NCI-H128 (cell line): ENCODE results near the gene ICAM4.
"Not testable (repeated sequence)": the region's sequence is repeated elsewhere in the genome, so short reads cannot be mapped to it uniquely, and the experiment has no call there.

ENCODE experiments used
- DNase-seq: peaks from one replicate; lab custom pipeline; 2025; ENCODE audit not compliant: unreplicated experiment; lab: John Stamatoyannopoulos, UW

ICAM4 gene, protein sequence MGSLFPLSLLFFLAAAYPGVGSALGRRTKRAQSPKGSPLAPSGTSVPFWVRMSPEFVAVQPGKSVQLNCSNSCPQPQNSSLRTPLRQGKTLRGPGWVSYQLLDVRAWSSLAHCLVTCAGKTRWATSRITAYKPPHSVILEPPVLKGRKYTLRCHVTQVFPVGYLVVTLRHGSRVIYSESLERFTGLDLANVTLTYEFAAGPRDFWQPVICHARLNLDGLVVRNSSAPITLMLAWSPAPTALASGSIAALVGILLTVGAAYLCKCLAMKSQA

DNA sequence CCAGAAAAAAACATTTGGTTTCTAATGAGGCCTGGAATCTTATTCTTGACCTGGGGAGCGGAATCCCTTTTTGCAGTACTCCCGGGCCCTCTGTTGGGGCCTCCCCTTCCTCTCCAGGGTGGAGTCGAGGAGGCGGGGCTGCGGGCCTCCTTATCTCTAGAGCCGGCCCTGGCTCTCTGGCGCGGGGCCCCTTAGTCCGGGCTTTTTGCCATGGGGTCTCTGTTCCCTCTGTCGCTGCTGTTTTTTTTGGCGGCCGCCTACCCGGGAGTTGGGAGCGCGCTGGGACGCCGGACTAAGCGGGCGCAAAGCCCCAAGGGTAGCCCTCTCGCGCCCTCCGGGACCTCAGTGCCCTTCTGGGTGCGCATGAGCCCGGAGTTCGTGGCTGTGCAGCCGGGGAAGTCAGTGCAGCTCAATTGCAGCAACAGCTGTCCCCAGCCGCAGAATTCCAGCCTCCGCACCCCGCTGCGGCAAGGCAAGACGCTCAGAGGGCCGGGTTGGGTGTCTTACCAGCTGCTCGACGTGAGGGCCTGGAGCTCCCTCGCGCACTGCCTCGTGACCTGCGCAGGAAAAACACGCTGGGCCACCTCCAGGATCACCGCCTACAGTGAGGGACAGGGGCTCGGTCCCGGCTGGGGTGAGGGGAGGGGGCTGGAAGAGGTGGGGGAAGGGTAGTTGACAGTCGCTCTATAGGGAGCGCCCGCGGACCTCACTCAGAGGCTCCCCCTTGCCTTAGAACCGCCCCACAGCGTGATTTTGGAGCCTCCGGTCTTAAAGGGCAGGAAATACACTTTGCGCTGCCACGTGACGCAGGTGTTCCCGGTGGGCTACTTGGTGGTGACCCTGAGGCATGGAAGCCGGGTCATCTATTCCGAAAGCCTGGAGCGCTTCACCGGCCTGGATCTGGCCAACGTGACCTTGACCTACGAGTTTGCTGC is at the start of gene ICAM4:
Gene ICAM4, plus strand, starts transcription at position 153 of the 935 bp plus-strand sequence. Its CDS starts 58 bp downstream, at position 211.
- DNase-seq: no peak

DNA sequence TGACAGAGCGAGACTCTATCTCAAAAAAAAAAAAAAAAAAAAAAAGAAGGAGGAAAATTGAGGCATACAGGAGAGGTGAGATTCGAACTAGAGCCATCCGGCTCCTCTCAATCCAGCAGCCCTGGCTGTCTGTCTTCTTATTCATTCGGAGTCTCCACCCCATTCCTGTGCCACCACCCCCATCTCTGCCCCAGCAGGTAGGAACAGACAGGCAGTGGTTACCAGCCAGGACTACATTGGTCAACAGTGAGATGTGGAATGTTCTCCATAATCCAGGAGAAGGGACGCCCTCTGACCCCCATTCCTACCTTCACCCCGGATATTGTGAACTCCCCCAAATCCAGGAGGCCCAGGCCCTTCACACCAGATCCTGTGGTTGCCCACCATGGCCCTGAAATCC is 49.1 kb upstream of the ICAM4 start:
- no peak for DNase-seq

DNA sequence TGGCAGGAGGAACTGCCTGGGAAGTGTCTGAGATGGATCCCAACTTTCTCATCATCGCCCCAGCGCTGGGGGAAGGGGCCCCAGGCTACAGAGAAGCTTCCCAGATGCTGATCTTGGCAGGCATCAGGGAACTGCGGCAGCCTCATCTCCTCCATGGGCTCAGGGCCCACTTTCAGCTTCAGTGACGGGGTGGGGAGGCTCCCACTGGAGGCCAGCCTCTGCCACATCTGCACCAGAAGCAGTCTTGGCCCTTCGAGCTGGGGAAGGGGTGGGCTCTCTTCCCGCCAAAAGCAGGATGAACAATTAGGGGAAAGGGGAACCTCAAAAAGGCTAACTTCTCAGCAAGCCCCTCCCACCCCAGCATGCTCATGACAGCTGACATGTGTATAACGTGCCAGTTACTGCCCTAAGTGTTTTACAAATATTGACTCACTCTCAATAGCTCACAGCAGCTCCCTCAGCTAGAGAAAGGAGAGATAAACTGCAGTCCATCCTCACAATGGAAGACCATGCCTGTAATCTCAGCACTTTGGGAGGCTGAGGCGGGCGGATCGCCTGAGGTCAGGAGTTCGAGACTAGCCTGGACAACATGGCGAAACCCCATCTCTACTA is 48.5 kb upstream of the ICAM4 start:
- no peak for DNase-seq

DNA sequence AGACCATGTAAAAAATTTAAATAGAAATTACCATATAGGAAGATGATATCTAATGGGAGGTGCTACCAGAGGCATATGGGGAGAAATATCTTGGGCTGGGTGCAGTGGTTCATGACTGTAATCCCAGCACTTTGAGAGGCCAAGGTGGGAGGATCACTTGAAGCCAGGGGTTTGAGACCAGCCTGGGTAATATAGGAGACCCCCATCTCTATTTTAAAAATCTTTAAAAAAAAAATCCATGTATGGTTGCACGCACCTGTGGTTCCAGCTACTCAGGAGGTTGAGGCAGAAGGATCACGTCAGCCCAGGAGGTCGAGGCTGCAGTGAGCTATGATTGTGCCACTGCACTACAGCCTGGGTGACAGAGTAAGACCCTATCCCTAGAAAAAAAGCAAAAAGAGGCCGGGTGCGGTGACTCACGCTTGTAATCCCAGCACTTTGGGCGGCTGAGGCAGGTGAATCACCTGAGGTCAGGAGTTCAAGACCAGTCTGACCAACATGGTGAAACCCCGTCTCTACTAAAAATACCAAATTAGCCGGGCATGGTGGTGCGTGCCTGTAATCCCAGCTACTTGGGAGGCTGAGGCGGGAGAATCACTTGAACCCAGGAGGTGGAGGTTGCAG is 44.8 kb upstream of the ICAM4 start:
- not testable (repeated sequence) for DNase-seq

DNA sequence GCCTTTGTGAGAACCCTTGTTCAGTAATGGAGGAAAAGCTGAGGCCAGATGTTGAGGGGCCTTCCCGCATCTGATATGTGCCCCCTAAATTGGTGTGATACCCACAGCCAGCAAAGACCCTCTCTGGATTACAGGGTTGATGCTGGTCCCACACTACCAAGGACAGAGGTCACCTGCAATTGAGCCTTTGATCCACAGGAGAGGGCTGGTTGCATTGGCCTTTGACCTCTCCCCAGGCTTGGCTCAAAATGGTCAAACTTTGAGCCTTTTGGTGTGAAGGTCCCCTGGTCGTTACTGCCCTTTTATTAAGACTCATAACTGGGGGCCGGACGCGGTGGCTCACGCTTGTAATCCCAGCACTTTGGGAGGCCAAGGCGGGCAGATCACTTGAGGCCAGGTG is 43.1 kb upstream of the ICAM4 start:
- no peak for DNase-seq

DNA sequence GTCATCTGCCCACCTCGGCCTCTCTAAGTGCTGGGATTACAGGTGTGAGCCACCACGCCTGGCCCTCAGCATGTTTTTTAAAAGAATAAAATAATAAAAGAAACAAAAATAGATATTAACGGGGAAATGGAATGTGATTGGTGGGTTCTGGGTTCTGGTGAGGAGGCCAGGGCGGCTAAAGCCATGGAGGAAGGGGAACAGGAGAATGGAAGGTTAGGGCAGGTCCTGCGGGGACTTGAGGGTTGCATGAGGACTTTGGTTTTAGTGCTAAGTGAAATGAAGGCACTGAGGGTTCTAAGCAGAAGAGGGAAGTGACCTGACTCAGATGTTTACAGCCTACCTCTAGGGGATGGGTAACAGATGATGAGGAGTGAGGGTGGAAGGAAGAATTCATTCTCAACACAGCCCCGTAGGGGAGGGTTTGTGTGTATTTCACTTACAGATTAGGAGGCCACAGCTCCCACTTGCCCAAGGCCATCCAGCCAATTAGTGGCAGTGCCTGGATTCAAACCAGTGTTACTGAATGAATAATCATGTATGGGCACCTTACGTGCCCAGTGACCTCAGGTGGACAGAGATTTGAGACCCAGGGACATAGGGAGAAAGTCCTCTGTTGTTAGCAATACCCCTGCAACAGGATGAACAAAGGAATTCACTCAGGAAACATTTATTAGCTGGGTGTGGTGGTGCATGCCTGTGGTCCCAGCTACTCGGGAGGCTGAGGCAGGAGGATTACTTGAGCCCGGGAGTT is 41.4 kb upstream of the ICAM4 start:
- DNase-seq: no peak

DNA sequence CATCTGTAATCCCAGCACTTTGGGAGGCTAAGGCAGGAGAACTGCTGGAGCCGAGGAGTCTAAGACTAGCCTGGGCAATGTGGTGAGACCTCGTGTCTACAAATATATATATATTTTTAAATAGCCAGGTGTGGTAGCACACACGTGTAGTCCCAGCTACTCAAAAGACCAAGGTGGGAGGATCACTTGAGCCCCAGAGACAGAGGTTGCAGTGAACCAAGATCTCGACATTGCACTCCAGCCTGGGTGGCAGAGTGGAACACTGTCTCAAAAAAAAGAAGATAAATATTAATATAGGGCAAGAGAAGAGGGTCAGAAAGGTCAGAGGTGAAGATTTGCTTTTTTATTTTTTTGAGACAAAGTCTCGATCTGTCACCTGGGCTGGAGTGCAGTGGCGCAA is 40.2 kb upstream of the ICAM4 start:
- no peak for DNase-seq

DNA sequence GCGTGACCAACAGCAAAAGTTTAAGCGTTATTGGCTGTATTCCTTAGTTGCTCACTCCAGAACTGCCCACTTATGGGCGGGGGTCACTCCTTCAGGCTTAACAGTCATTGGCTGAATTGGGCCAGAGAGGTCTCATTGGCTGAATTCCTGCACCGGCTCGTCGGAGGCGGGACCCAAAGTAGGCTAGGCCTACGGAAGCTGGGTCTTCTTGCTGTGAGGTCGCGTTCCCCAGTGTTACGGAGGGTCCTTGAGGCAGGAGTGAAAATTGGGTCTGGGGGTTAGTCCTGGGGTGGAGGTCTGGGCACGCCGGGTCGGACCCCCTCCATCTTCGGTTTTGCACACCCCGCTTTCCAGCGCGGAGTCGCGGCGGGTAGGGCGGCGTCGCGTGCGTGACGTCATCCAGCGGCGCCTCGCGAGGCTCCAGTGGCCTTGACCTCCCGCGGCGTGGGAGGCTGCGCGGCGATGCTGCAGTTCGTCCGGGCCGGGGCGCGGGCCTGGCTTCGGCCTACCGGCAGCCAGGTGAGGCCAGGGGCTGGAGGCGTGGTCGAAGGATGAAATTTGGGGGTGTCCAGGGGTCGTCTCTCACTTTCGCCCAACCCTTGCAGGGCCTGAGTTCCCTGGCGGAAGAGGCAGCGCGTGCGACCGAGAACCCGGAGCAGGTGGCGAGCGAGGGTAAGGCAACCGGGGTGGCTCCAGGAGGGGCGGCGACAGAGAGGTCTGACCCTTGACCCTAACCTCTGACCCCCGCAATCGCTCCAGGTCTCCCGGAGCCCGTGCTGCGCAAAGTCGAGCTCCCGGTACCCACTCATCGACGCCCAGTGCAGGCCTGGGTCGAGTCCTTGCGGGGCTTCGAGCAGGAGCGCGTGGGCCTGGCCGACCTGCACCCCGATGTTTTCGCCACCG is 34.7 kb upstream of the ICAM4 start, which contains the start of gene MRPL4:
Gene MRPL4, plus strand, starts transcription at position 423 of the 903 bp plus-strand sequence. Its CDS starts 40 bp downstream, at position 463.
- peak; percentile 95 for DNase-seq

DNA sequence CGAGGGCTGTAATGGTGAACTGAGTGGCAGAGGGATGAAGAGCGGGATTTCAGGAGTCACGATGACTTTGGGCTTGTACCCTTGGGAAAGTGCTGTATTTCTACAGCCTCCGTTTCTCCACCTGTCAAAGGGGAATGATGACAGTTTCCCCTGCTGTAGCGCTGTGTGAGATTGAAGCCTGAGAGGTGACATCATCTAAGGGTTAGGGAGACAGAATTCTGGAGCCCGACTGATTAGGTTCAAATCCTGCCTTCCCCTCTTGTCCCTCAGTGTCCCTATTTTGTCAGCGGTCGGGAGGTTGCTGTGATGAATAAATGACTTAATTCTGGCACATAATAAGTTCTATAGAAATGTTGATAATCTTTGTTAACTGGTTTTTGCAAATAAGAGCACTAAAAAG is 34.0 kb upstream of the ICAM4 start:
- DNase-seq: no peak

DNA sequence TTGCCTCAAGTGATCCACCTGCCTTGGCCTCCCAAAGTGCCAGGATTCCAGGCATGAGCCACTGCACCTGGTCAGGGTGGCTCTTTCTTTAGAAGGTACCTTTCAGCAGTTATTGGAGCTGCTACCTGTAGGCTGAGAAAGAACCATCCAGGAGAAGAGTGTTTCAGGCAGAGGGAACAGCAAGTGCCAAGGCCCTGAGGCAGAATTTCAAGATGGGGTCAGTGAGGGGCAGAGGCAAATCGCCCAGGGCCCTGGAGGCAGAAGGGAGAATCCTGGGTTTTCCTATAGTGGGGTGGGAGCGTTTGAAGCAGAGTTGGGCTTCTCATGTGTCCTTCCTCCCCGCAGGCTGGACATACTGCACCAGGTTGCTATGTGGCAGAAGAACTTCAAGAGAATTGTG is 32.5 kb upstream of the ICAM4 start:
- DNase-seq: no peak

DNA sequence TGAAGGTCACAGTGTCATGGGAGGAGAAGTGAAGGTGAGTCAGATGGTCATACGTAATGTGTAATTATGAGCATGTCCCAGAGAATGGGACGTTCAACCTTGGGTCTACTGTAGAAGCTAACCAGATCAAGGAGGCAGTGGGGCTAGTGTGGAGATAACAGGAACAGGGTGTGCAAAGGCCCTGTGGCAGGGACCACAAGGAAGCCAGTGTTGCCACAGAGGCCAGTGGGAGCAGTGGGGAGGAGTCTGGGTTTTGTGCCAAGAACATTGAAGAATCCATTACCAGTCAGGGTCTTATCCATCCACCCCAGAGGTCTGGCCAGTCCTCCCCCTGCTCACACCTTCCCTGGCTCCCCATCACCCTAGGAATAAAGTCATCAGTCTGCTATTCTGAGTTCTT is 31.4 kb upstream of the ICAM4 start:
- no peak for DNase-seq

DNA sequence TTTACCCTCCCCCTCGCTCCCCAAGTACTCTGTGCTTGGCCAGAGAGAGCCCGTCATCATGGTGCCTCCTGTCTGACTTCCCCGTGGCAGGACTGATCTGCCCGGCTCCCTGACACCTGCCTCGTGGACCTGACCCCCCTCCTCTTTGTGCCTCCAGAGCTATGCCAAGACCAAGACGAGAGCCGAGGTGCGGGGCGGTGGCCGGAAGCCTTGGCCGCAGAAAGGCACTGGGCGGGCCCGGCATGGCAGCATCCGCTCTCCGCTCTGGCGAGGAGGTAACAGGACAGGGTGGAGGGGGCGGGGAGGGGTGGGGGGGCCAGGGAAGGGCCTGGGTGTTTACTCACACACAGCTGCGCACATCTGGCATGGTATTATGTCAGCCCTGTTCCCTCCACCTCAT is 30.2 kb upstream of the ICAM4 start:
- DNase-seq: no peak

DNA sequence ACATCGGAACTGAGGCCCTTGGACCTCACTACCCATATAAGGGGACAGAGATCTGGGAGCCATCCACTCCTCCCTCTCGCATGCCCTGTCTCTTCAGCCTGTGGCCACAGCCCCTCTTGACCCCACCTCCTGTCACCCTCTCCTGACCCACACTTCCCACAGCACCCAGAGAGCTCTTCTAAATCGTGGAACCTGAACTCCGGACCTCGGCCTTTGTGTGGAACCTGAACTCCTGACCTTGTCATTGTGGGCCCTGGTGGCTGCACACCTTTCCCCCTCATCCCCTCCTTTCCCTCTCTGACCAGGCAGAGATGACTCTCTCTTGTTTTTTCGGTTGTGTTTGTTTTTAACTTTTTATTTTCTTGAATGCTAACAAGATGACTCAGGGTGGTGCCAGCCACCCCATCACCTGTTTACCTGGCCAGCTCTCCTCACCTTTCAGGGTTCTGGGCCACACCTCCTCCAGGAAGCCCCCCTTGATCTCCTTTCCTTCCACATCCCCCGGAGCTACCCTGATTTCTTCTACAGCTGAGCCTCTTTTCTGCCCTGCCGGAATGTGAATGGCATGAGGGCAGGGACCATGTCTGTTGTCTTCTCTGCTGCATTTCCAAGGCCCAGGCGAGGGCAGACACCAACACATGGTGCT is 29.7 kb upstream of the ICAM4 start:
- no peak for DNase-seq

DNA sequence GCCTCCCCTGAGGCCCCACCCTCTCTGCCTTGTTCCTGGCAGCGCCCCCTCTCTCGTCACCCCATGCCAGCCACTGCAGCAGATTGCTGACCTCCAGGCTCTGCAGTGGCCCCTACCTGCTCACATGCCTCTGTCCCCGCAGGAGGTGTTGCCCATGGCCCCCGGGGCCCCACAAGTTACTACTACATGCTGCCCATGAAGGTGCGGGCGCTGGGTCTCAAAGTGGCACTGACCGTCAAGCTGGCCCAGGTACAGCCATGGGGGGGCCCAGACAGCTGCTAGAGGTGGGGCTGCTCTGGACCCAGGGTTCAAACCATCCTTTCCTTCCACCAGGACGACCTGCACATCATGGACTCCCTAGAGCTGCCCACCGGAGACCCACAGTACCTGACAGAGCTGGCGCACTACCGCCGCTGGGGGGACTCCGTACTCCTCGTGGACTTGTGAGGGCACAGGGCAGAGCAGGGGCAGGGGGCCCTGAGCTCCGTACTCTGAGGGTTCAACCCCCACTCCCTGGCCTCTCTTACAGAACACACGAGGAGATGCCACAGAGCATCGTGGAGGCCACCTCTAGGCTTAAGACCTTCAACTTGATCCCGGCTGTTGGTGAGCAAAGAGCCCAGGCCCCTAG is 28.6 kb upstream of the ICAM4 start:
- no peak for DNase-seq

DNA sequence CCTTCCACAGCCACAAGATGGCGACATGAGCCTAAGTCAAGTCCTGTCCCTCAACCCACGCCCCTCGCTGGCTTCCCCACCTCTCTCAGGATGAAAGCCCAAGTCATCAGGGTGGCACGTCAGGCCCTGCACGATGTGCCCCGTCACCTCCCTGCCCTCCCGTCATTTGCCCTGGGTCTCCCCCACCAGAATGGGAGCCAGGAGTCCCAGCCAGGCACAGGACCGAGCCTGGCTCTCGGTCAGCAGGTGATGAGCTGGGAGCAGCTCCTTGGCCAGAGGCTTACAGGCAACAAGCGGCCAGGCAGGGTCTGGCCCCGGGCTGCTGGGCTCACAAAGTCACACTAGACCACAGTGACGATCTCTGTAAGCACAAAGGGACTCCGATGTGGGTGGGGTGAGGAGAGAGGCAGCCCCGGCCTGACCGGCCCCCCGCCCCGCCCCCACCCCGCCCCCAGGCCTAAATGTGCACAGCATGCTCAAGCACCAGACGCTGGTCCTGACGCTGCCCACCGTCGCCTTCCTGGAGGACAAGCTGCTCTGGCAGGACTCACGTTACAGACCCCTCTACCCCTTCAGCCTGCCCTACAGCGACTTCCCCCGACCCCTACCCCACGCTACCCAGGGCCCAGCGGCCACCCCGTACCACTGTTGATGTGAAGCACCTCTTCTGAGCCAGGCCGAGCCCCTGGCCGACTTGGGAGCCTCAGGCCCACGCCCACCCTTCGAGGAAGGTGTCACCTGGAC is 27.4 kb upstream of the ICAM4 start:
- peak; percentile 70 for DNase-seq

DNA sequence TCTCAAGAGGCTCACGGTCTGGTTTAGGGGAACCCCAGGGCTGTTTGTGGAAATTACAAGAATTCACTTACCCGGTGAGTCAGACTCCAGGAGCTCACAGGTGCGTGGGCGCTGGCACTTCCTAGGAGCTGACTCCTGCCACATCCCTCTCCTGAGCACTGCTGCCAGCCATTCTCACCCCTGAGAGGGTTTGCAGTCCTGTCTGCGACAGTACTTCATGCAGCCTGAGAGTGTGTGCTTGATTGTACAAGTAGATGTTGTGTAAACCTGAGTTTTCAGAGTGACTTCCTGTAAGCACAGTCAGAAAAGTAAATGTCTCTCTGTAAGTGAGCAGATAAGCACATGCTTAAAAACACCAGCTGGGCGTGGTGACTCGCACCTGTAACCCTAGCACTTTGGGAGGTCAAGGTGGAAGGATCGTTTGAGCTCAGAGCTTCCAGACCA is 26.6 kb upstream of the ICAM4 start:
- no peak for DNase-seq

DNA sequence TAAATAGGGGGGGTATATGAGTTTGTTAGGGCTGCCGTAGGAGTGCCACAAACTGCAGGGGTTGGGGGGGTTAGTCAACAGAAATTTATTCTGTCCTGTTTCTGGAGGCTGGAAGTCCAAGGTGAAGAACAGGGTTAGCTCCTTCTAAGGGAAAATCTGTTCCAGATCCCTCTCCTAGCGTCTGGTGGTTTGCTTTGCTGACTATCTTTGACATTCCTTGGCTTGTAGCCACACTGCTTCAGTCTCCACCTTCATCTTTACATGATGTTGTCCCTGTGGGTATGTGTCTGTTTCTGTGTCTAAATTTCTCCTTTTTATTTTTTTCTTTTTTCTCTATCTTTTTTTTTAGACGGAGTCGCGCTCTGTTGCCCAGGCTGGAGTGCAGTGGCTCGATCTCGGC is 24.0 kb upstream of the ICAM4 start:
- DNase-seq: no peak

DNA sequence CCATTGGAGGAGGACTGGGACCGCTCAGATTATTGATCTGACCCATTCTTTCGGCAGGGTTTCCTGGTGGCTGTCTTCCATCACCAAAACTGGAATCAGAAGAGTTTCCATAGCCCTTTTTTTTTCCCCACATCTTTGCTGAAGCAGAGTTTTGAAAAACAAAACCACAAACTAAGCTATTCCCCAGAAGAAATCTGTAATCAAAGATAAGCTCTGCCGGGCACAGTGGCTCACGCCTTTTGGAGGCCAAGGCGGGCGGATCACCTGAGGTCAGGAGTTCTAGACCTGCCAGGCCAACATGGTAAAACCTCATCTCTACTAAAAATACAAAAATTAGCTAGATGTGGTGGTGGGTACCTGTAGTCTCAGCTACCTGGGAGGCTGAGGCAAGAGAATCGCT is 20.0 kb upstream of the ICAM4 start:
- DNase-seq: no peak
